A673 (cell line): Measurements from ENCODE around the gene KIFC3. TPM values are rescaled to one million over a fixed set of nuclear protein-coding genes. Genes with fewer than 3 reads are reported as not detected.
A peak's percentile ranks its signal among the peaks of the same experiment; 100 is the strongest.

ENCODE experiments used
- BruUV-seq: library from RNA; stranded (reverse); fragments of 400-500 nt; replicated peaks from 2 replicates; lab custom pipeline; 2021; lab: Mats Ljungman, UMichigan
- CTCF ChIA-PET: fragments of 300-600 bp; sonication (Branson Sonifier 250); formaldehyde crosslinking; loops from one replicate; lab custom pipeline; 2022; ENCODE audit warnings: antibody characterized with exemption; lab: Charles Lee
- POLR2A ChIA-PET: fragments of 300-600 bp; sonication (Branson Sonifier 250); formaldehyde crosslinking; loops from one replicate; lab custom pipeline; 2022; ENCODE audit warnings: antibody characterized with exemption; ENCODE audit not compliant: low non-redundant PET; lab: Charles Lee
- DNase-seq: peaks from one replicate; pipeline ENCODE4 v3.0.0-alpha.2; 2015; ENCODE audit warnings: low spot score
- H3K27ac ChIP-seq: fragments of 200-600 bp; sonication (generic); 2 replicates; pipeline ENCODE4 v1.5.1; 2016; ENCODE audit warnings: mixed run types, low read depth, mild to moderate bottlenecking, mixed read lengths, antibody characterized with exemption, low read length; ENCODE audit not compliant: poor library complexity, severe bottlenecking
- H3K27me3 ChIP-seq: fragments of 200-600 bp; sonication (generic); replicated peaks from 2 replicates; pipeline ENCODE4 v1.6.1; 2017; ENCODE audit warnings: mixed run types, low read depth, mild to moderate bottlenecking, mixed read lengths, antibody characterized with exemption, low read length; ENCODE audit not compliant: insufficient read depth, poor library complexity
- H3K36me3 ChIP-seq: fragments of 200-600 bp; sonication (generic); 2 replicates; pipeline ENCODE4 v1.6.1; 2016; ENCODE audit warnings: mixed run types, mild to moderate bottlenecking, mixed read lengths, antibody characterized with exemption, low read length; ENCODE audit not compliant: insufficient read depth, poor library complexity, severe bottlenecking
- H3K4me1 ChIP-seq: fragments of 200-600 bp; sonication (generic); 2 replicates; pipeline ENCODE4 v1.6.1; 2017; ENCODE audit warnings: mixed run types, mild to moderate bottlenecking, mixed read lengths, antibody characterized with exemption, low read length; ENCODE audit not compliant: insufficient read depth, poor library complexity, severe bottlenecking
- H3K4me3 ChIP-seq: fragments of 200-600 bp; sonication (generic); 2 replicates; pipeline ENCODE4 v1.5.1; 2016; ENCODE audit warnings: low read depth, mixed run types, mild to moderate bottlenecking, mixed read lengths, low read length; ENCODE audit not compliant: poor library complexity, severe bottlenecking
- H3K9me3 ChIP-seq: fragments of 200-600 bp; sonication (generic); 2 replicates; pipeline ENCODE4 v1.6.1; 2016; ENCODE audit warnings: mixed run types, low read depth, mild to moderate bottlenecking, mixed read lengths, antibody characterized with exemption, low read length; ENCODE audit not compliant: poor library complexity, severe bottlenecking
- EZH2 ChIP-seq: fragments of 200-600 bp; sonication (generic); IDR thresholded peaks from 2 replicates; pipeline ENCODE4 v1.6.1; 2017; ENCODE audit warnings: borderline replicate concordance, low read depth, mild to moderate bottlenecking, mixed read lengths, antibody characterized with exemption, low read length; ENCODE audit not compliant: poor library complexity, severe bottlenecking
- intact Hi-C: fragments of 100-400 bp; cut with micrococcal nuclease; formaldehyde crosslinking; loops from one replicate; pipeline ENCODE4 v1.10.0; 2022; ENCODE audit not compliant: unreplicated experiment
- total RNA-seq: library from RNA; stranded (reverse); gene quantifications from 2 replicates; pipeline ENCODE4 v1.2.3, GENCODE V29; 2021
- TF ChIP-seq, protein P1 (sequence below): fragments of 300-800, 200-600 bp; sonication (generic); conservative IDR thresholded peaks from 2 replicates; pipeline ENCODE4 v1.5.1; 2017; ENCODE audit warnings: low read depth, mild to moderate bottlenecking, antibody characterized with exemption, low read length, moderate library complexity, mixed read lengths

The KIFC3 gene
- total RNA-seq, 1 experiment from 2014 or later = 198 TPM

- no TSS peak for BruUV-seq
- TF ChIP-seq EZH2 = no peak
- TF ChIP-seq, protein P1, sequence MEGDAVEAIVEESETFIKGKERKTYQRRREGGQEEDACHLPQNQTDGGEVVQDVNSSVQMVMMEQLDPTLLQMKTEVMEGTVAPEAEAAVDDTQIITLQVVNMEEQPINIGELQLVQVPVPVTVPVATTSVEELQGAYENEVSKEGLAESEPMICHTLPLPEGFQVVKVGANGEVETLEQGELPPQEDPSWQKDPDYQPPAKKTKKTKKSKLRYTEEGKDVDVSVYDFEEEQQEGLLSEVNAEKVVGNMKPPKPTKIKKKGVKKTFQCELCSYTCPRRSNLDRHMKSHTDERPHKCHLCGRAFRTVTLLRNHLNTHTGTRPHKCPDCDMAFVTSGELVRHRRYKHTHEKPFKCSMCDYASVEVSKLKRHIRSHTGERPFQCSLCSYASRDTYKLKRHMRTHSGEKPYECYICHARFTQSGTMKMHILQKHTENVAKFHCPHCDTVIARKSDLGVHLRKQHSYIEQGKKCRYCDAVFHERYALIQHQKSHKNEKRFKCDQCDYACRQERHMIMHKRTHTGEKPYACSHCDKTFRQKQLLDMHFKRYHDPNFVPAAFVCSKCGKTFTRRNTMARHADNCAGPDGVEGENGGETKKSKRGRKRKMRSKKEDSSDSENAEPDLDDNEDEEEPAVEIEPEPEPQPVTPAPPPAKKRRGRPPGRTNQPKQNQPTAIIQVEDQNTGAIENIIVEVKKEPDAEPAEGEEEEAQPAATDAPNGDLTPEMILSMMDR = no peak
- CTCF ChIA-PET = interaction anchor here (0.6 kb wide), 1 partner anchor 244 kb away, joined by 3 read pairs; no protein-coding TSS in a partner anchor
- no peaks in the 10 kb centered on the region for H3K9me3 ChIP-seq
- H3K27ac ChIP-seq = peak overlapping the region; percentile 78
- peaks cover 68% of the 10 kb centered on the region for H3K36me3 ChIP-seq
- H3K4me1 ChIP-seq = peaks cover 28% of the 10 kb centered on the region
- H3K4me3 ChIP-seq = no peak overlapping the region
- DNase-seq = no peak
- intact Hi-C loops = loop anchor here (5.0 to 10.0 kb wide), 4 partner anchors 91 to 246 kb away; partner anchors contain the start of genes USB1 and ZNF319
- POLR2A ChIA-PET = no interaction called here
- H3K27me3 ChIP-seq = no peaks in the 10 kb centered on the region
Measured at GRCh38 chr16:57755726-57756423, 46.4 kb downstream of the KIFC3 start.

DNA sequence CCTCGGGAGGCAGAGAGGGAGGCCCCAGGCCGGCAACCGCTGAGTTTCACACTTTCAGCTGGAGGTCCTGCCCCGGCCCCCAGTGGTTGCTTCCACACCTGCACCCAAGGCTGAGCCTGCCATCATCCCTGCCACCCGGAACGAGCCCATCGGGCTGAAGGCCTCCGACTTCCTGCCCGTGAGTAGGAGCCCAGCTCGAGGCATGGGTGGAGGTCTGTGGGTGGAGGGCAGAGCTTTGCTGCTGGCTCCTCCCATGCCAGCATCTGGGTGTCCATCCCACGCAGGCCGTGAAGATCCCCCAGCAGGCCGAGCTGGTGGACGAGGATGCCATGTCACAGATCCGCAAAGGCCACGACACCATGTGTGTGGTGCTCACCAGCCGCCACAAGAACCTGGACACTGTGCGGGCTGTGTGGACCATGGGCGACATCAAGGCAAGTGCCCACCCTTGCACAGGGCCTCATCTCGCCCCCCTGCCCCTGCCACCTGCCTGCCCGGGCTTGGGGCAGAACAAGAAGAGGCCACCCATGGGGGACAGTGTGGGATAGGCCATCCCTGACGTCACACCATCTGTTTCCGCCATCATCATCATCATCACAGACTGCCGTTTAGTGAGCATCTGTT lies 47.1 kb downstream of the KIFC3 start:
- Histone ChIP-seq H3K36me3 (peaks cover 61% of the 10 kb centered on the region), H3K9me3 (no peaks in the 10 kb centered on the region), H3K27me3 (no peaks in the 10 kb centered on the region), H3K4me3 (no peak overlapping the region), H3K4me1 (peaks cover 28% of the 10 kb centered on the region), H3K27ac (no peak overlapping the region)
- intact Hi-C loops = loop anchor here (5.0 to 10.0 kb wide), 4 partner anchors 92 to 247 kb away; partner anchors contain the start of genes USB1 and ZNF319
- CTCF ChIA-PET = no interaction called here
- POLR2A ChIA-PET = no interaction called here
- DNase-seq = no peak
- TF ChIP-seq, protein P1 = 0 out of 2 replicates have a peak, but pooled peaks have one; percentile 19
- no peak for TF ChIP-seq EZH2
- BruUV-seq = no TSS peak

- Histone ChIP-seq H3K4me1 (peaks cover 28% of the 10 kb centered on the region), H3K27me3 (no peaks in the 10 kb centered on the region), H3K27ac (peak overlapping the region; percentile 23), H3K4me3 (no peak overlapping the region), H3K9me3 (no peaks in the 10 kb centered on the region), H3K36me3 (peaks cover 54% of the 10 kb centered on the region)
- intact Hi-C loops = loop anchor here (5.0 to 10.0 kb wide), 4 partner anchors 93 to 248 kb away; partner anchors contain the start of genes USB1 and ZNF319
- BruUV-seq = no TSS peak
- ChIA-PET CTCF (no interaction called here), POLR2A (no interaction called here)
- no peak for DNase-seq
- no peak for TF ChIP-seq EZH2
- TF ChIP-seq, protein P1 = no peak
Measured at GRCh38 chr16:57754354-57755060, 47.8 kb downstream of the KIFC3 start.
